Prostate gland (tissue), 2 donors: ENCODE measurements around the gene SEC14L2. TPM values are rescaled to one million over a fixed set of nuclear protein-coding genes. Genes with fewer than 3 reads are reported as not detected.

Experiments
- DNase-seq: peaks from one replicate; pipeline ENCODE4 v3.0.0-alpha.2; 2019; ENCODE audit warnings: low spot score
- H3K27ac ChIP-seq, 2 donors: fragments of 200-600 bp; sonication (generic); 2 replicates each; pipeline ENCODE4 v1.5.1; 2017 to 2019
- H3K27me3 ChIP-seq: fragments of 200-600 bp; sonication (generic); replicated peaks from 2 replicates; pipeline ENCODE4 v1.5.1; 2019; ENCODE audit not compliant: insufficient read depth
- H3K36me3 ChIP-seq, 2 donors: fragments of 200-600 bp; sonication (generic); 1 replicate in 1 of 2; 2 replicates in 1 of 2; pipeline versions ENCODE4 v1.5.1 to v1.8.1; 2017 to 2019
- H3K4me1 ChIP-seq: fragments of 200-600 bp; sonication (generic); replicated peaks from 2 replicates; pipeline ENCODE4 v1.5.1; 2019
- H3K4me3 ChIP-seq, 2 donors: fragments of 200-600 bp; sonication (generic); 2 replicates each; pipeline ENCODE4 v1.5.1; 2017 to 2019
- H3K9me3 ChIP-seq: fragments of 200-600 bp; sonication (generic); 2 replicates; pipeline ENCODE4 v1.5.1; 2017
- POLR2A ChIP-seq: fragments of 450-650 bp; IDR thresholded peaks from one replicate; pipeline ENCODE4 v1.6.1; 2016; ENCODE audit warnings: antibody characterized with exemption, mild to moderate bottlenecking
- POLR2AphosphoS5 ChIP-seq: sonication (generic); formaldehyde crosslinking; IDR thresholded peaks from one replicate; pipeline ENCODE4 v1.6.1; 2017; ENCODE audit warnings: antibody characterized with exemption
- WGBS: methylation state at CpG from one replicate; pipeline ENCODE4 v1.1.5; 2018; 5-methylcytosine and 5-hydroxymethylcytosine counted together
- intact Hi-C: fragments of 100-400 bp; cut with DNase I; formaldehyde crosslinking; loops from one replicate; pipeline ENCODE4 v1.14.2; 2022
- total RNA-seq, 2 donors: library from RNA; depleted of rRNA; stranded (reverse); fragments of >200 nt; gene quantifications; one replicate each; pipeline ENCODE4 v1.1.0, GENCODE V29; 2016
- TF ChIP-seq, protein P1 (sequence below), 4 experiments: fragments of 200-600 bp in 2 of 4; fragments of 450-650 bp in 2 of 4; sonication (generic) in 2 of 4; IDR thresholded peaks; 1 replicate in 3 of 4; 2 replicates in 1 of 4; pipeline ENCODE4 v1.5.1; 2016 to 2019; ENCODE audit warnings: antibody characterized with exemption in 4 of 4, mild to moderate bottlenecking in 2 of 4, moderate library complexity in 2 of 4

The SEC14L2 gene
- total RNA-seq, 2 donors from 2014 or later: 16.8 to 31.1 TPM

DNA sequence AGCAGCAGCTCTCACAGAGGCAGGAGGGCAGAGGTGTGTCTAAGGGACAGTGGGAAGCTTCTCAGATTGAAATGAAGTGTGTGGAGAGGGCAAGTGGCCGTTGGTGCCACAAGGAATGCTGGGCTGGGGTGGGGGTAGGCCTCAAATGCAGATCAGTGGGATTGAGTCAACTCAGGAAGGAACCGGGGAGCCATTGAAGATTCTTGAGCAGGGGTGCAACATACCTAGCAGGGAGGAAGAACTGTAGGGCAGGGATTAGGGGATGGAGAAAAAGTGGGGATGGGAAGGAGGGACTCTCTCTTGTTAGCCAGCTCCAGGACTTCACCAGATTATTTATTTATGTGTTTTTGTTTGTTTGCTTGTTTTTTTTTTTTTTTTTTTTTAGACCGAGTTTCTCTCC lies 2.9 kb upstream of the SEC14L2 start:
- no peak overlapping the region for H3K4me3 ChIP-seq
- peak overlapping the region; percentile 81 to 95 for H3K27ac ChIP-seq
- H3K4me1 ChIP-seq: peaks cover 15% of the 10 kb centered on the region
- H3K9me3 ChIP-seq: no peaks in the 10 kb centered on the region
- intact Hi-C loops: loop anchor here (5.0 kb wide), 1 partner anchor 93 kb away; no protein-coding TSS in a partner anchor
- H3K27me3 ChIP-seq: no peaks in the 10 kb centered on the region
- 91% methylated on average over 3 of the region's 3 CpGs for WGBS
- DNase-seq: no peak
- H3K36me3 ChIP-seq: no peaks in the 10 kb centered on the region
- TF ChIP-seq POLR2AphosphoS5 (no peak), POLR2A (no peak)
- TF ChIP-seq, protein P1, sequence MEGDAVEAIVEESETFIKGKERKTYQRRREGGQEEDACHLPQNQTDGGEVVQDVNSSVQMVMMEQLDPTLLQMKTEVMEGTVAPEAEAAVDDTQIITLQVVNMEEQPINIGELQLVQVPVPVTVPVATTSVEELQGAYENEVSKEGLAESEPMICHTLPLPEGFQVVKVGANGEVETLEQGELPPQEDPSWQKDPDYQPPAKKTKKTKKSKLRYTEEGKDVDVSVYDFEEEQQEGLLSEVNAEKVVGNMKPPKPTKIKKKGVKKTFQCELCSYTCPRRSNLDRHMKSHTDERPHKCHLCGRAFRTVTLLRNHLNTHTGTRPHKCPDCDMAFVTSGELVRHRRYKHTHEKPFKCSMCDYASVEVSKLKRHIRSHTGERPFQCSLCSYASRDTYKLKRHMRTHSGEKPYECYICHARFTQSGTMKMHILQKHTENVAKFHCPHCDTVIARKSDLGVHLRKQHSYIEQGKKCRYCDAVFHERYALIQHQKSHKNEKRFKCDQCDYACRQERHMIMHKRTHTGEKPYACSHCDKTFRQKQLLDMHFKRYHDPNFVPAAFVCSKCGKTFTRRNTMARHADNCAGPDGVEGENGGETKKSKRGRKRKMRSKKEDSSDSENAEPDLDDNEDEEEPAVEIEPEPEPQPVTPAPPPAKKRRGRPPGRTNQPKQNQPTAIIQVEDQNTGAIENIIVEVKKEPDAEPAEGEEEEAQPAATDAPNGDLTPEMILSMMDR (IDR thresholded peaks at IDR 0.05): no peak

DNA sequence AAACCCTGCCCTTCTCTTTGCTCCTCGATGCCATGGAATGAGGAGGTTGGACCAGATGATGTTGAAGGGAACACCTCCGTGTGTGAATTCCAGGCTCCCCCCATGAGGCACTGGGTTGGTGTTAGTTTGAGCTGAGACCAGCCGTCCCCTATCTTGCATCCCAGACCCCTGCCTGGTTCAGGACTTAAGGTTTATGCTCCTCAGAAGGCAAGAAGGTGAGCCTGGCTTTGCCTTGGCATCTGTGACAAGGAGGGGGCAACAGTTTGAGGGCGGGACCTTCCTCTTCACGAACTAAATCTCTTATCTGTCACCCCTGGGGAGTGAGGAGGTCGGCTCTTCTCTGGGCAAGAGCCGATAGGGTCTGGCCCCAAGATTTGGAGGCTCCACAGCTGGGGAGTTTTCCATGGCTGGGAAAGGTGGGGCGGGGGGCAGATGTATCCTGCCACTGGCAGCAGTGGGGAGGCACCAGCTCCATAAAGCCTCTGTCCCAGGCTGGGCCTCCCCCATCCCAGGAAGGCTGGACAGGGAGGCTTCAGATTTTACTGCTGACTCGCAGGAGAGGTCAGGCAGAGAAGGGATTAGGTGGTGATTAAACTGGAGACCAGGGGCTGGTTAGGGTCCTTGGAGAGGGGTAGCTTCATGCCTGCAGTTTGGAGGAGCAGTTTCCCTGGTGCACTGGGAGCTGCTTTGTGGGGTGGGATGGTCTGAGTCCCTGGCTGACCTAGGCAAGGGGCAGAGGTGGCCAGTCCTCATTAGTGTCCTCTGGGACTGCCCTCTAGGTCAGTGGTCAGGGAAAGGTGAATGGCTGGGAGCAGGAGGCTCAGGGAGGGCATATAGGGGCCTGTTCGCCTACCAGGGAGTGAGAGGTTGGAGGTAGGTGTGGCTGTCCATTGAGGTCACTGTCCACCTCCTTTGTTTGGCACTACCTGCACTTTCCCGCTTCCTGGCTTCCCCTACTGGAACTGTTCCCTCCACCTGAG lies 1.1 kb downstream of the SEC14L2 start:
- DNase-seq: no peak
- no peak for TF ChIP-seq POLR2AphosphoS5
- TF ChIP-seq, protein P1 (IDR thresholded peaks at IDR 0.05): no peak
- TF ChIP-seq POLR2A: no peak
- Histone ChIP-seq H3K4me3 (peak overlapping the region; percentile 77 to 87), H3K36me3 (no peaks in the 10 kb centered on the region), H3K9me3 (no peaks in the 10 kb centered on the region), H3K4me1 (peaks cover 13% of the 10 kb centered on the region), H3K27ac (peak overlapping the region; percentile 91 to 95), H3K27me3 (no peaks in the 10 kb centered on the region)
- intact Hi-C loops: loop anchor here (2.0 kb wide), 1 partner anchor 27 kb away; the partner anchor contains the start of gene MTFP1
- 18% methylated on average over 11 of the region's 11 CpGs for WGBS

DNA sequence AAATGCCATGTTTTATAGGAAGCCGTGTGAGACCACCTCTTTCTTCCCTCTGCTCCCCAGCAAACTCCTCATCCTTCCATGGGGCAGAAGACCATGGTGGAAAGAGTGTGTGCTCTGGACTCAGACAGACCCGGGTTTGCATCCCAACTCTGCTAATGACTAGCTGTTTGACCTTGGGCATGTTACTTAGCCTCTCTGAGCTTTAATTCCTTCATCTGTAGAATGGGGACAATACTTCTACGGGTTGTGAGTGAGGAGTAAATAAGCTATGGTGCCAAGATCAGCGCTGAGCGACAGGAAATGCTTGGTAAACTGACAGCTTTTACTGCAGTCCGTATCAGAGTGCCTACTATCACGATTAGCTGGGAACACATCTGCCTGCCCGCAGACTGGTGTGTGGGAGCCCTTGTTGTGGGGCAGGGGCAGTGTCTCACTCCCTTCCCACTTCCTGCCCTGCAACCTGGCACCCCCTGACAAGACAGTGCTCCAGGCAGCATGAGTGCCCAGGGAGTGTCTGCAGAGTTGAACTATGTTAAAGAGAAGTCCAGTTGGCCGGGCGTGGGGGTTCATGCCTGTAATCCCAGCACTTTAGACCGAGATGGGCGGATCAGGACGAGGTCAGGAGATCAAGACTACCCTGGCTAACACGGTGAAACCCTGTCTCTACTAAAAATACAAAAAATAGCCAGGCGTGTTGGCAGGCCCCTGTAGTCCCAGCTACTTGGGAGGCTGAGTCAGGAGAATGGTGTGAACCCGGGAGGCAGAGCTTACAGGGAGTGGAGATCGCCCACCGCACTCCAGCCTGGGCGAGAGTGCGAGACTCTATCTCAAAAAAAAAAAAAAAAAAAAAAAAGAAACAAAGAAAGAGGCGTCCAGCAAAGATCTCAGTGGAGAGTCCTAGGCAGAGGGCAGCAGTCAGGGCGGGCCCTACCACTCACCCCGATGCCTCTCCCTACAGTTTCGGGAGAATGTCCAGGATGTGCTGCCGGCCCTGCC lies 2.2 kb downstream of the SEC14L2 start:
- Histone ChIP-seq H3K27me3 (no peaks in the 10 kb centered on the region), H3K9me3 (no peaks in the 10 kb centered on the region), H3K27ac (peak overlapping the region; percentile 91 to 95), H3K36me3 (no peaks in the 10 kb centered on the region), H3K4me3 (peak overlapping the region in 1 of 2 donors; percentile 87), H3K4me1 (peaks cover 6% of the 10 kb centered on the region)
- TF ChIP-seq POLR2AphosphoS5 (no peak), POLR2A (no peak)
- TF ChIP-seq, protein P1 (IDR thresholded peaks at IDR 0.05): no peak
- intact Hi-C loops: no loop called here
- WGBS: 49% methylated on average over 25 of the region's 25 CpGs
- peak; percentile 27 for DNase-seq

DNA sequence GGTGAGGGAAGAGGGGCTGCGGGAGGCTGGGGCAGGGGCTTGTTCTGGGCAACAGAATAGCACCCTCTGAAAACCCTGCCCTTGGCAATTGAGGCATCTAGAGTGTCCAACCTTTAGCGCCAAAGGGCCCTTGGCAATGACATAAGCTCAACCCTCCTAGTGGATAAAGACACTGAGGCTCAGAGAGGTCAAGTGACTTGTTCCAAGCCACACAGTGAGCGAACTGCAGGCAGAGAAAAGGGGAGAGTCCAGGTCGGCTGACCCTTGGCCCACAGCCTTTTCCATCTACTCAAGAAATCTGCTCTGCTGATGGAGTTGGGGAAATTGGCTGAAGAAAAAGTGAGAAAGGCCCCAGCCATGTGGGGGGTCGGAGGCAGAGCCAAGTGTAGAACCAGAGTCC lies 2.9 kb downstream of the SEC14L2 start:
- TF ChIP-seq, protein P1 (IDR thresholded peaks at IDR 0.05): no peak
- TF ChIP-seq POLR2A: no peak
- TF ChIP-seq POLR2AphosphoS5: no peak
- peak overlapping the region; percentile 16 to 95 for H3K27ac ChIP-seq
- no peaks in the 10 kb centered on the region for H3K36me3 ChIP-seq
- peaks cover 6% of the 10 kb centered on the region for H3K4me1 ChIP-seq
- intact Hi-C loops: no loop called here
- 89% methylated on average over 5 of the region's 5 CpGs for WGBS
- no peaks in the 10 kb centered on the region for H3K27me3 ChIP-seq
- H3K9me3 ChIP-seq: no peaks in the 10 kb centered on the region
- no peak overlapping the region for H3K4me3 ChIP-seq
- DNase-seq: no peak
